Endothelial cell of hepatic sinusoid (primary cell): ENCODE results near the gene NDUFA9.

ENCODE experiments used
- in situ Hi-C: cut with HindIII; loops from 2 replicates; pipeline ENCODE4 v1.10.0; 2017; ENCODE audit warnings: low sequenced_read_pairs

The NDUFA9 gene

DNA sequence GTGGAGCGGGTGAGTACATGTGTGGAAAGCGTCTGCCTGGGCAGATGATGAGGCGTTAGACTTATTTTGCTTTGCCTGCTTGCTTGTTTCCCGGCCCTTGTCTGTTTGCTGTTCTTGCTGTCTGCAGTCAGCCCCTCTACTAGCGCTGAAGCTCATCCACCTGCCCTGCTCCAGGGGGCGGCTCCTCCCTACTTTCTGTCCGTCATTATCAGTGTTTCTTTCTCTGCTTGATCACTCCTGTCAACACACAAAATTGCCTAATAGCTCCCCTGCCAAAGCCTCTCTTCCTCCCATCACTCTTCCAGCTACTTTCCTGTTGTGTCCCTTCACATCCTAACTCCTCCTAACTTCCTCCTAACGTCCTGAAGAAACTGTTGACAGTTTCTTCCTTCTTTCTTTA lies 36.4 kb downstream of the NDUFA9 start:
- in situ Hi-C loops: no loop called here

DNA sequence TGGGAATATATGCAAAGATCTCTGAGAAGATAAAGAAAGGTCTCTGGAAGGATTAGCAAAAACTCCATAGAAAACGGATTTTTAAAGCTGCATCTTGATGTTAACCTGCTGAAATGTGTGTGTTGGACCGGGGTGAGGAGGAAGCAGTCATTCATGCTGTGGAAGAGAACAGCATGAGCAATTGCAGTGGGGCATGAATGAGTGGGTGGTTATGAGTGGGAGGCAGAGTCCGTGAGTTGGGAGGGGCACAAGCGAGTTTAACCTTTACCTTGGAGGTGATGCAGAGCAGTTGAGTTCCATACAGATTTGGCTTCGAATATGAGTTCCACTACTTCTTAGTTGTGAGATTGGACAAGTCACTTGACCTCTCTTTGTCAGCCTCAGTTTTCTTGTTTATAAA lies 41.8 kb downstream of the NDUFA9 start:
- in situ Hi-C loops: loop anchor here (5.0 kb wide), 1 partner anchor 52 kb away; no protein-coding TSS in a partner anchor
